ENCODE data around the gene INO80D. TPM values are rescaled to one million over a fixed set of nuclear protein-coding genes. Genes with fewer than 3 reads are reported as not detected.

Gene INO80D
- total and polyA plus RNA-seq, 2 of the 13 experiments (the other 11 are each of a cell fraction or from before 2014, with no cell fraction given), result 7.6 to 7.9 TPM

DNA sequence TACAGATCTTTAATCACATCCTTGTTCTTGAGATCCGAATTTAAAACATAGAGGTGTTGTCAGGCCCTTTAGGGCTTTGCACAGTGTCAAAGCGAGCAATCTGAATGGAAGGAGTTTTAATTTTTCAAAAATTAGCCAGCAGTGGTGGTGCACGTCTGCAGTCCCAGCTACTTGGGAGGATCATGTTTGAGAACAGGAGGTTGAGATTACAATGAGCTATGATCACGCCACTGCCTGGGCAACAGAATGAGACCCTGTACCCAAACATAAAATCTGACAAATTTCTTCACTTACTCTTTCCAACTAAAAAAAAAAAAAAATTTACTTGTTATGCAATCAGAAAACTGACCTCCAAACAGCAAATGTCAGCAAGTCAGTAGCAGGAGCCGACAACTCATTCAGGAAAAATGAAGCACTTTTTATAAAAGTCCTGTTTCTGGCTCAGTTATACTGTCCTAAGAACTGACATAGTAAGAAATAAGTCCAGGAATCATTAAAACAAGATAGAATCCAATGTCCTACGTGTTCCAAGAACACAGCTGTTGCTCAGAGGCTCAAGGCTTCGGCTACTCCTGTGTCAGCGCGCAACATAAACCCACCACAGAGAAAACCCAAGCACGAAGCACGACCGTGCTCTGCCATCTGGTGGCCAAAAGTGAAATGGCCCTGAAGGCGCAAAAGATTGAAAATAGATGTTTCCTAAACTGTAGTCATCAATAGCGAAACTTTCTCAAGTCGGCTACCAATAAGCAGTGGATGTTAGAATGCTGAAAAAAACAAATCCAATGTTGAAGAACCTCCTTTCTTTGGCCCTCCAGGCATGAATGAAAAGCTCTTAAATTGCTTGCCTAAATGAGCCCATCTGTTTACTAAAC, 138.1 kb downstream of the INO80D start (continued):
- TF ChIP-seq ZNF713 (CRISPR knock-in tag; IDR thresholded peaks at IDR 0.05) (no peak), KDM5B (CRISPR knock-in tag; IDR thresholded peaks at IDR 0.05; ENCODE audit: borderline replicate concordance) (no peak), ETV6 (CRISPR knock-in tag; conservative IDR thresholded peaks at IDR 0.05) (no peak), ZNF501 (CRISPR knock-in tag; IDR thresholded peaks at IDR 0.05) (peak; percentile 76), HMG20A (CRISPR knock-in tag; IDR thresholded peaks at IDR 0.05; ENCODE audit: borderline replicate concordance) (peak; percentile 40; the same call in 1 of the 2 replicates), TEAD2 (CRISPR knock-in tag; IDR thresholded peaks at IDR 0.05) (no peak), ZBTB38 (CRISPR knock-in tag; IDR thresholded peaks at IDR 0.05) (peak; percentile 17; the same call in 1 of the 2 replicates), PHF5A (CRISPR knock-in tag; IDR thresholded peaks at IDR 0.05; ENCODE audit: low read depth, unreplicated experiment) (peak; percentile 78), POGZ (CRISPR knock-in tag; IDR thresholded peaks at IDR 0.05) (no peak), ATF7-NPFF (CRISPR knock-in tag; IDR thresholded peaks at IDR 0.05; ENCODE audit: low read depth) (no peak; the same call in 1 of the 2 replicates), KLF15 (CRISPR knock-in tag; IDR thresholded peaks at IDR 0.05; ENCODE audit: borderline replicate concordance) (no peak), SP1 (IDR thresholded peaks at IDR 0.05) (no peak), SP1 (CRISPR knock-in tag; IDR thresholded peaks at IDR 0.05) (peak; percentile 20; the same call in 1 of the 2 replicates), IRX3 (CRISPR knock-in tag; IDR thresholded peaks at IDR 0.05; ENCODE audit: borderline replicate concordance, low read depth) (no peak), ZNF329 (CRISPR knock-in tag; IDR thresholded peaks at IDR 0.05; ENCODE audit: low read depth) (no peak), KDM5A (IDR thresholded peaks at IDR 0.05; ENCODE audit: borderline replicate concordance, low read length) (no peak), PRMT3 (CRISPR knock-in tag; IDR thresholded peaks at IDR 0.05; ENCODE audit: borderline replicate concordance, low read depth) (no peak), ZNF792 (CRISPR knock-in tag; IDR thresholded peaks at IDR 0.05) (peak; percentile 48; the same call in 1 of the 2 replicates), SOX5 (CRISPR knock-in tag; IDR thresholded peaks at IDR 0.05; ENCODE audit: borderline replicate concordance) (peak; percentile 46)
- TF ChIP-seq, protein P1, sequence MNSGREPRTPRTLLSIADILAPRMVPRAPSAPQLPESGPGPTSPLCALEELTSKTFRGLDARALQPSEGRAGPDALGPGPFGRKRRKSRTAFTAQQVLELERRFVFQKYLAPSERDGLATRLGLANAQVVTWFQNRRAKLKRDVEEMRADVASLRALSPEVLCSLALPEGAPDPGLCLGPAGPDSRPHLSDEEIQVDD (CRISPR knock-in tag; IDR thresholded peaks at IDR 0.05; ENCODE audit: borderline replicate concordance), result no peak
- TF ChIP-seq, protein P2, sequence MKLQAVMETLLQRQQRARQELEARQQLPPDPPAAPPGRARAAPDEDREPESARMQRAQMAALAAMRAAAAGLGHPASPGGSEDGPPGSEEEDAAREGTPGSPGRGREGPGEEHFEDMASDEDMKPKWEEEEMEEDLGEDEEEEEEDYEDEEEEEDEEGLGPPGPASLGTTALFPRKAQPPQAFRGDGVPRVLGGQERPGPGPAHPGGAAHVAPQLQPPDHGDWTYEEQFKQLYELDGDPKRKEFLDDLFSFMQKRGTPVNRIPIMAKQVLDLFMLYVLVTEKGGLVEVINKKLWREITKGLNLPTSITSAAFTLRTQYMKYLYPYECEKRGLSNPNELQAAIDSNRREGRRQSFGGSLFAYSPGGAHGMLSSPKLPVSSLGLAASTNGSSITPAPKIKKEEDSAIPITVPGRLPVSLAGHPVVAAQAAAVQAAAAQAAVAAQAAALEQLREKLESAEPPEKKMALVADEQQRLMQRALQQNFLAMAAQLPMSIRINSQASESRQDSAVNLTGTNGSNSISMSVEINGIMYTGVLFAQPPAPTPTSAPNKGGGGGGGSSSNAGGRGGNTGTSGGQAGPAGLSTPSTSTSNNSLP (IDR thresholded peaks at IDR 0.05; ENCODE audit: low read depth, low read length), result no peak
- TF ChIP-seq, protein P3, sequence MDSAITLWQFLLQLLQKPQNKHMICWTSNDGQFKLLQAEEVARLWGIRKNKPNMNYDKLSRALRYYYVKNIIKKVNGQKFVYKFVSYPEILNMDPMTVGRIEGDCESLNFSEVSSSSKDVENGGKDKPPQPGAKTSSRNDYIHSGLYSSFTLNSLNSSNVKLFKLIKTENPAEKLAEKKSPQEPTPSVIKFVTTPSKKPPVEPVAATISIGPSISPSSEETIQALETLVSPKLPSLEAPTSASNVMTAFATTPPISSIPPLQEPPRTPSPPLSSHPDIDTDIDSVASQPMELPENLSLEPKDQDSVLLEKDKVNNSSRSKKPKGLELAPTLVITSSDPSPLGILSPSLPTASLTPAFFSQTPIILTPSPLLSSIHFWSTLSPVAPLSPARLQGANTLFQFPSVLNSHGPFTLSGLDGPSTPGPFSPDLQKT (CRISPR knock-in tag; IDR thresholded peaks at IDR 0.05; ENCODE audit: borderline replicate concordance), result no peak
- TF ChIP-seq, protein P4, sequence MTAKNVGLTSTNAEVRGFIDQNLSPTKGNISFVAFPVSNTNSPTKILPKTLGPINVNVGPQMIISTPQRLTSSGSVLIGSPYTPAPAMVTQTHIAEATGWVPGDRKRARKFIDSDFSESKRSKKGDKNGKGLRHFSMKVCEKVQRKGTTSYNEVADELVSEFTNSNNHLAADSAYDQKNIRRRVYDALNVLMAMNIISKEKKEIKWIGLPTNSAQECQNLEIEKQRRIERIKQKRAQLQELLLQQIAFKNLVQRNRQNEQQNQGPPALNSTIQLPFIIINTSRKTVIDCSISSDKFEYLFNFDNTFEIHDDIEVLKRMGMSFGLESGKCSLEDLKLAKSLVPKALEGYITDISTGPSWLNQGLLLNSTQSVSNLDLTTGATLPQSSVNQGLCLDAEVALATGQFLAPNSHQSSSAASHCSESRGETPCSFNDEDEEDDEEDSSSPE (CRISPR knock-in tag; IDR thresholded peaks at IDR 0.05), result peak; percentile 66; the same call in 1 of the 2 replicates
- TF ChIP-seq, protein P5, sequence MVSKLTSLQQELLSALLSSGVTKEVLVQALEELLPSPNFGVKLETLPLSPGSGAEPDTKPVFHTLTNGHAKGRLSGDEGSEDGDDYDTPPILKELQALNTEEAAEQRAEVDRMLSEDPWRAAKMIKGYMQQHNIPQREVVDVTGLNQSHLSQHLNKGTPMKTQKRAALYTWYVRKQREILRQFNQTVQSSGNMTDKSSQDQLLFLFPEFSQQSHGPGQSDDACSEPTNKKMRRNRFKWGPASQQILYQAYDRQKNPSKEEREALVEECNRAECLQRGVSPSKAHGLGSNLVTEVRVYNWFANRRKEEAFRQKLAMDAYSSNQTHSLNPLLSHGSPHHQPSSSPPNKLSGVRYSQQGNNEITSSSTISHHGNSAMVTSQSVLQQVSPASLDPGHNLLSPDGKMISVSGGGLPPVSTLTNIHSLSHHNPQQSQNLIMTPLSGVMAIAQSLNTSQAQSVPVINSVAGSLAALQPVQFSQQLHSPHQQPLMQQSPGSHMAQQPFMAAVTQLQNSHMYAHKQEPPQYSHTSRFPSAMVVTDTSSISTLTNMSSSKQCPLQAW (CRISPR knock-in tag; IDR thresholded peaks at IDR 0.05), result peak; percentile 25; the same call in 1 of the 2 replicates

Data from HepG2 (cell line).